SK-N-SH (cell line): Measurements from ENCODE around the gene ADD2. TPM values are rescaled to one million over a fixed set of nuclear protein-coding genes. Genes with fewer than 3 reads are reported as not detected.
A peak's percentile ranks its signal among the peaks of the same experiment; 100 is the strongest.

Source experiments
- CTCF ChIA-PET: fragments of 300-600, 350-600 bp; formaldehyde crosslinking; extraction: SDS; loops from one replicate; lab custom pipeline; 2021; lab: Yijun Ruan, JAX
- POLR2A ChIA-PET: fragments of 350-600 bp; sonication (Branson Sonifier 250); formaldehyde crosslinking; extraction: SDS; loops from one replicate; lab custom pipeline; 2020; ENCODE audit warnings: antibody characterized with exemption, inconsistent platforms; lab: Yijun Ruan, JAX
- DNase-seq: peaks from one replicate; pipeline ENCODE4 v3.0.0; 2012
- H2AFZ ChIP-seq: fragments of 200-600 bp; sonication (generic); 2 replicates; pipeline ENCODE4 v1.8.1; 2016; ENCODE audit warnings: antibody characterized with exemption, mild to moderate bottlenecking, low read depth
- H3F3A ChIP-seq: fragments of 200-600 bp; sonication (generic); replicated peaks from 2 replicates; pipeline ENCODE3; 2016; ENCODE audit warnings: antibody characterized with exemption, mild to moderate bottlenecking; ENCODE audit not compliant: insufficient read depth
- H3K27ac ChIP-seq, 2 experiments: fragments of 200-500 bp in 1 of 2; fragments of 200-600 bp in 1 of 2; sonication (Bioruptor generic) in 1 of 2; sonication (generic), shearing (Covaris generic) in 1 of 2; 2 replicates each; pipeline versions ENCODE4 v1.5.1 to v1.6.1; 2014 to 2016; ENCODE audit warnings: low read depth in 2 of 2, inconsistent platforms in 1 of 2, low read length in 1 of 2, mild to moderate bottlenecking in 1 of 2, mixed read lengths in 1 of 2
- H3K27me3 ChIP-seq: fragments of 200-600 bp; sonication (generic), shearing (Covaris generic); 2 replicates; pipeline ENCODE4 v1.6.1; 2016; ENCODE audit warnings: mixed run types; ENCODE audit not compliant: insufficient read depth
- H3K36me3 ChIP-seq, 2 experiments: fragments of 200-500 bp in 1 of 2; fragments of 200-600 bp in 1 of 2; sonication (Bioruptor generic) in 1 of 2; sonication (generic) in 1 of 2; replicated peaks in 1 of 2; 2 replicates each; pipeline versions ENCODE3 to v1.5.1; 2014 to 2016; ENCODE audit warnings: low read length in 1 of 2, mild to moderate bottlenecking in 1 of 2; ENCODE audit not compliant: insufficient read depth in 2 of 2, control insufficient read depth in 1 of 2
- H3K4me1 ChIP-seq, 2 experiments: fragments of 200-500 bp in 1 of 2; fragments of 200-600 bp in 1 of 2; sonication (Bioruptor generic) in 1 of 2; sonication (generic), shearing (Covaris generic) in 1 of 2; 2 replicates each; pipeline versions ENCODE4 v1.5.1 to v1.6.1; 2014 to 2016; ENCODE audit warnings: low read depth in 1 of 2, low read length in 1 of 2, mixed run types in 1 of 2; ENCODE audit not compliant: insufficient read depth in 2 of 2, control insufficient read depth in 1 of 2
- H3K4me2 ChIP-seq: fragments of 200-600 bp; sonication (generic), shearing (Covaris generic); 2 replicates; pipeline ENCODE4 v1.6.1; 2017; ENCODE audit warnings: mixed run types
- H3K4me3 ChIP-seq, 2 experiments: fragments of 200-500 bp in 1 of 2; fragments of 200-600 bp in 1 of 2; sonication (Bioruptor generic) in 1 of 2; sonication (generic), shearing (Covaris generic) in 1 of 2; 2 replicates each; pipeline versions ENCODE4 v1.5.1 to v1.8.1; 2014 to 2016; ENCODE audit warnings: low read depth in 2 of 2, inconsistent platforms in 1 of 2, low read length in 1 of 2, mild to moderate bottlenecking in 1 of 2, mixed read lengths in 1 of 2, moderate library complexity in 1 of 2
- H3K79me2 ChIP-seq: fragments of 200-600 bp; sonication (generic); 2 replicates; pipeline ENCODE4 v1.8.1; 2017; ENCODE audit warnings: mild to moderate bottlenecking; ENCODE audit not compliant: insufficient read depth
- H3K9ac ChIP-seq: fragments of 200-600 bp; sonication (generic); 2 replicates; pipeline ENCODE4 v1.6.1; 2017; ENCODE audit warnings: mixed run types
- H3K9me2 ChIP-seq: fragments of 200-600 bp; sonication (generic); 2 replicates; pipeline ENCODE4 v1.6.1; 2017; ENCODE audit warnings: mixed run types
- H3K9me3 ChIP-seq: fragments of 200-600 bp; sonication (generic); 2 replicates; pipeline ENCODE4 v1.6.1; 2017; ENCODE audit warnings: mixed run types, mild to moderate bottlenecking, moderate library complexity
- H4K20me1 ChIP-seq: fragments of 200-600 bp; sonication (generic); 2 replicates; pipeline ENCODE4 v1.6.1; 2017; ENCODE audit warnings: mild to moderate bottlenecking, mixed run types; ENCODE audit not compliant: insufficient read depth
- CHD2 ChIP-seq: fragments of 150-350 bp; IDR thresholded peaks from 2 replicates; pipeline ENCODE4 v1.6.1; 2018; ENCODE audit warnings: low read length; ENCODE audit not compliant: partially characterized antibody
- CTCF ChIP-seq: fragments of 200-600 bp; sonication (generic); IDR thresholded peaks from 2 replicates; pipeline ENCODE4 v1.6.1; 2017; ENCODE audit warnings: antibody characterized with exemption, mild to moderate bottlenecking, moderate library complexity
- EP300 ChIP-seq, 2 experiments: IDR thresholded peaks; 2 replicates each; pipeline versions ENCODE4 v1.4.0 to v1.6.1; 2012; ENCODE audit warnings: borderline replicate concordance in 1 of 2, low read depth in 1 of 2, low read length in 1 of 2
- FOXM1 ChIP-seq: IDR thresholded peaks from 2 replicates; pipeline ENCODE4 v1.4.0; 2012; ENCODE audit warnings: low read depth, mild to moderate bottlenecking
- GATA2 ChIP-seq: sonication (generic); formaldehyde crosslinking; IDR thresholded peaks from 2 replicates; pipeline ENCODE4 v1.5.0; 2020; ENCODE audit warnings: mild to moderate bottlenecking, missing genetic modification reagents
- JUND ChIP-seq: IDR thresholded peaks from 2 replicates; pipeline ENCODE4 v1.4.0; 2012
- MEF2A ChIP-seq: IDR thresholded peaks from 2 replicates; pipeline ENCODE4 v1.4.0; 2012; ENCODE audit warnings: low read depth, borderline replicate concordance
- MXI1 ChIP-seq: IDR thresholded peaks from 2 replicates; pipeline ENCODE4 v1.6.1; 2012; ENCODE audit warnings: mild to moderate bottlenecking, low read depth, low read length, improper control_type of control experiment
- NFIC ChIP-seq: IDR thresholded peaks from 2 replicates; pipeline ENCODE4 v1.4.0; 2012; ENCODE audit warnings: borderline replicate concordance
- NRF1 ChIP-seq: IDR thresholded peaks from 2 replicates; pipeline ENCODE4 v1.6.1; 2012; ENCODE audit warnings: low read depth, mild to moderate bottlenecking, low read length
- PBX3 ChIP-seq: IDR thresholded peaks from 2 replicates; pipeline ENCODE4; 2012
- POLR2AphosphoS5 ChIP-seq: IDR thresholded peaks from 2 replicates; pipeline ENCODE4 v1.6.1; 2012; ENCODE audit warnings: low read depth, low read length
- RFX5 ChIP-seq: IDR thresholded peaks from 2 replicates; pipeline ENCODE4 v1.6.1; 2012; ENCODE audit warnings: mild to moderate bottlenecking, improper control_type of control experiment, low read length
- SIN3A ChIP-seq: IDR thresholded peaks from 2 replicates; pipeline ENCODE4 v1.6.1; 2012; ENCODE audit warnings: low read depth, mild to moderate bottlenecking, low read length, moderate library complexity, borderline replicate concordance
- SMC3 ChIP-seq: IDR thresholded peaks from 2 replicates; pipeline ENCODE4 v1.6.1; 2012; ENCODE audit warnings: low read depth, low read length, improper control_type of control experiment
- TEAD4 ChIP-seq: IDR thresholded peaks from 2 replicates; pipeline ENCODE4 v1.4.0; 2012; ENCODE audit warnings: mild to moderate bottlenecking, borderline replicate concordance; ENCODE audit not compliant: insufficient read depth
- USF1 ChIP-seq: IDR thresholded peaks from 2 replicates; pipeline ENCODE4 v1.4.0; 2012; ENCODE audit warnings: low read depth, borderline replicate concordance
- USF2 ChIP-seq: fragments of 150-350 bp; IDR thresholded peaks from 2 replicates; pipeline ENCODE4 v1.6.1; 2017; ENCODE audit warnings: antibody characterized with exemption, low read length, low read depth, borderline replicate concordance
- WGBS: methylation state at CpG from one replicate; pipeline ENCODE4 v1.1.6; 2017; ENCODE audit warnings: low lambda C conversion rate; 5-methylcytosine and 5-hydroxymethylcytosine counted together
- polyA plus RNA-seq, 3 experiments: library from polyadenylated mRNA; depleted of rRNA; stranded (reverse); fragments of >200 nt; gene quantifications; 2 replicates each; pipeline ENCODE4 v1.2.3, GENCODE V29; 2012

Gene ADD2
- polyA plus RNA-seq, 1 of the 3 experiments (the other 2 are of a cell fraction) = 0.30 TPM

GRCh38 chr2:70688427-70688826, 79.6 kb downstream of the ADD2 start:
- no peaks in the 10 kb centered on the region for H3K9me2 ChIP-seq
- no peak overlapping the region for H3K27ac ChIP-seq
- DNase-seq = no peak
- no peaks in the 10 kb centered on the region for H3K9me3 ChIP-seq
- H2AFZ ChIP-seq = no peak overlapping the region
- POLR2A ChIA-PET = no interaction called here
- no peaks in the 10 kb centered on the region for H3K79me2 ChIP-seq
- H4K20me1 ChIP-seq = no peaks in the 10 kb centered on the region
- no peak overlapping the region for H3K4me2 ChIP-seq
- no peak overlapping the region for H3K4me3 ChIP-seq
- TF ChIP-seq NRF1 (no peak), RFX5 (no peak), PBX3 (no peak), MXI1 (no peak), SIN3A (no peak), USF1 (no peak), POLR2AphosphoS5 (no peak), FOXM1 (no peak), SMC3 (no peak), GATA2 (no peak)
- H3K27me3 ChIP-seq = no peaks in the 10 kb centered on the region
- H3K36me3 ChIP-seq = no peaks in the 10 kb centered on the region
- CTCF ChIA-PET = interaction anchor here (1.1 to 1.4 kb wide), 2 partner anchors 79 to 80 kb away, joined by 3 read pairs; partner anchors contain the start of gene ADD2
- peaks cover 0 to 2% of the 10 kb centered on the region in 2 experiments; a peak in 2 of 4 replicates for H3K4me1 ChIP-seq
- no peak overlapping the region for H3K9ac ChIP-seq
- WGBS = 73% methylated on average over 5 of the region's 5 CpGs
- no peaks in the 10 kb centered on the region for H3F3A ChIP-seq

- H3K36me3 ChIP-seq = no peaks in the 10 kb centered on the region
- H3K27ac ChIP-seq = no peak overlapping the region
- WGBS = 81% methylated on average over 4 of the region's 4 CpGs
- no peaks in the 10 kb centered on the region for H3K9me3 ChIP-seq
- no peak overlapping the region for H3K4me3 ChIP-seq
- H3F3A ChIP-seq = no peaks in the 10 kb centered on the region
- no peaks in the 10 kb centered on the region for H3K79me2 ChIP-seq
- no peak overlapping the region for H3K4me2 ChIP-seq
- H3K27me3 ChIP-seq = no peaks in the 10 kb centered on the region
- H3K9ac ChIP-seq = no peak overlapping the region
- no peak for DNase-seq
- peaks cover 0 to 2% of the 10 kb centered on the region in 2 experiments; a peak in 2 of 4 replicates for H3K4me1 ChIP-seq
- H2AFZ ChIP-seq = 0 out of 2 replicates have a peak overlapping the region, but pooled peaks have one; percentile 68
- POLR2A ChIA-PET = no interaction called here
- no peaks in the 10 kb centered on the region for H3K9me2 ChIP-seq
- TF ChIP-seq EP300 (IDR thresholded peaks at IDR 0.05; ENCODE audit: borderline replicate concordance in 1 of 2, low read depth in 1 of 2, low read length in 1 of 2) (no peak), MXI1 (no peak), JUND (no peak), NFIC (no peak), SMC3 (no peak), CTCF (no peak), FOXM1 (no peak), USF2 (no peak), CHD2 (no peak), MEF2A (no peak), USF1 (no peak), RFX5 (no peak), TEAD4 (no peak)
- TF ChIP-seq, all 33 proteins: peak for 0
- CTCF ChIA-PET = interaction anchor here (1.3 to 1.6 kb wide), 2 partner anchors 9 to 81 kb away, joined by 5 to 13 read pairs; partner anchors contain the start of gene ADD2
- H4K20me1 ChIP-seq = no peaks in the 10 kb centered on the region
These were observed 80.6 kb downstream of the ADD2 start for GRCh38 chr2:70687461-70687795.
